ENCODE data around the gene TBK1.

Gene TBK1

DNA sequence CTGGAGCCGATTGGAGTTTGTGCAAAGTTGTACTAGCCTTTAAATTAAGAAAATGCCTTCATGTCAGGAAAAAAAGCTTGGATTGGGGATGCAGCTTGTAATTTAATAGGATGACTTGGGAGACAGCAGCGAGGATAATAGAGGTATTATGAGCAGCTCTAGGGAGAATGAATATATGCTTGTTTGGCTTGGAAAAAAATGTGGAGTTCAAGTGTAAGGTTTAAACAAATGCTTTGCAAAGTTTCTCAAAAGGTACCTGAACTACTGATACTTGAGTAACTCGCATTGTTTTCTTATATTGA lies 93.1 kb downstream of the TBK1 start:
- no peak for DNase-seq (ENCODE audit: low read depth in 2 of 2)

- no peak for DNase-seq (ENCODE audit: low read depth in 2 of 2)
Observed at GRCh38 chr12:64549108-64549507, 97.2 kb downstream of the TBK1 start.

- DNase-seq (ENCODE audit: low read depth in 2 of 2) = no peak
Observed at GRCh38 chr12:64550755-64551154, 98.8 kb downstream of the TBK1 start.

GRCh38 chr12:64551676-64552075 lies 99.8 kb downstream of the TBK1 start:
- DNase-seq (ENCODE audit: low read depth in 2 of 2) = no peak
